VCaP (cell line): ENCODE measurements around the gene EXOC1.

Experiments
- H3K27ac ChIP-seq: fragments of 450-650 bp; 2 replicates; pipeline ENCODE4 v1.5.1; 2017
- TF ChIP-seq, protein P1 (sequence below): fragments of 450-650 bp; conservative IDR thresholded peaks from 2 replicates; pipeline ENCODE4 v1.5.1; 2017; ENCODE audit warnings: mild to moderate bottlenecking, moderate library complexity

The EXOC1 gene

DNA sequence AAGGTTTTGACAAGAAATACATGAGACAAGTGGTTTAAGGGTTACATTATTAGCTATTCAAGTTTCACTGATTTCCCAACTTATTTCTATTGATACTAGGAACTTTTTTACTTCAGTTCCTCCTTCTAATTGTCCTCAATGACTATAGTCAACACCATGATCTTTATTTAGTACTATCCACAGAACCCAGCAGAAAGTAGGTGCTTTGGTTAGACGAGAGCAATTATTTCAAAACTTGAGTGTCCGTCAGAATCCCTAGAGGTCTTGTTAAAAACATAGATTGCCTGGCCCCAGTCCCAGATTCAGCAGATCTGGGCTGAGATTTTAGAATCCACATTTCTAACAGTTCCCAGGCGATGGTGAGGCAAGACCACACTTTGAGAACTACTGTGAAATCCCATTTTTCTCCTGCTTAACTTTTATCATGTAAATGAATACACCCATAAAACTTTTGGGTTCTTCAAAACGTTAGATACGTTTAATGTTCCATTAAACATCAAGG, 17.9 kb downstream of the EXOC1 start:
- TF ChIP-seq, protein P1, sequence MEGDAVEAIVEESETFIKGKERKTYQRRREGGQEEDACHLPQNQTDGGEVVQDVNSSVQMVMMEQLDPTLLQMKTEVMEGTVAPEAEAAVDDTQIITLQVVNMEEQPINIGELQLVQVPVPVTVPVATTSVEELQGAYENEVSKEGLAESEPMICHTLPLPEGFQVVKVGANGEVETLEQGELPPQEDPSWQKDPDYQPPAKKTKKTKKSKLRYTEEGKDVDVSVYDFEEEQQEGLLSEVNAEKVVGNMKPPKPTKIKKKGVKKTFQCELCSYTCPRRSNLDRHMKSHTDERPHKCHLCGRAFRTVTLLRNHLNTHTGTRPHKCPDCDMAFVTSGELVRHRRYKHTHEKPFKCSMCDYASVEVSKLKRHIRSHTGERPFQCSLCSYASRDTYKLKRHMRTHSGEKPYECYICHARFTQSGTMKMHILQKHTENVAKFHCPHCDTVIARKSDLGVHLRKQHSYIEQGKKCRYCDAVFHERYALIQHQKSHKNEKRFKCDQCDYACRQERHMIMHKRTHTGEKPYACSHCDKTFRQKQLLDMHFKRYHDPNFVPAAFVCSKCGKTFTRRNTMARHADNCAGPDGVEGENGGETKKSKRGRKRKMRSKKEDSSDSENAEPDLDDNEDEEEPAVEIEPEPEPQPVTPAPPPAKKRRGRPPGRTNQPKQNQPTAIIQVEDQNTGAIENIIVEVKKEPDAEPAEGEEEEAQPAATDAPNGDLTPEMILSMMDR: no peak
- H3K27ac ChIP-seq: no peak overlapping the region

- TF ChIP-seq, protein P1: no peak
- H3K27ac ChIP-seq: no peak overlapping the region
These were observed 21.4 kb downstream of the EXOC1 start for GRCh38 chr4:55874831-55875230.

DNA sequence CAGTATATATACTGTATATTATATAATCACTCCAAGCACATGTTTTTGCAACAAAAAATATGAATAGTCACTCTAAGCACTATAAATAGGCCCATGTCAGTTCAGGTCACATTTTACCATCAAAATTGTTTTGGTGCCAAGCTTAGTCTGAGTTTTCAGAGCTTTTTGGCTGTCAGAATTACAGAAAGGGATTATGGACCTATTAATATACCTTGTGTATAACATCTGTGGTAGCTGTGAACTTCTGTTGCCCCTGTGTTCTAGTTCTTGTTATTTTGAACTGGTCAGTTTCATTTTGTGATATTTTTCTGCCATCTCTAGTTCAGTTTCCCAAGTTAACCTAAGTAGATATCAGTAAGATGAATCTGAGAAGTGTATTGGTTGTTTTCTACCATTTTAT, 22.9 kb downstream of the EXOC1 start:
- H3K27ac ChIP-seq: no peak overlapping the region
- TF ChIP-seq, protein P1: no peak

DNA sequence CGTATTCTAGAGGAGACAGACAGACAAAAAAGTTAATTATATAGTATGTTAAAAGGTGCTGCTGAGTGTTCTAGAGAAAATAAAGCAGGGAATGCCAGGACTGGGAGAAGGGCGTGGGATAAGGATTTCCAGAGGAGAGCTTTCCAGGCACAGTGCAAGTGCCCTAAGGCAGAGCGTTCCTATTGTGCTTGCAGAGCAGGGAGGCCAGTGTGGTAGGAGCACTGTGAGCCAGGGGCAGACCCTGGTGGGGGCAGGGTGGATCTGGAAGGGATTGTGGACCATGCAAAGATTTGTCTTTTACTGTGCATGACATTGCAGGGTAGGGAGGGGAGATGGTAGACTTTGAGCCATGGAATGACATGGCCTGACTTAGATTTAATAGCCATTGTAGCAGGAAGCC, 25.8 kb downstream of the EXOC1 start:
- TF ChIP-seq, protein P1: no peak

DNA sequence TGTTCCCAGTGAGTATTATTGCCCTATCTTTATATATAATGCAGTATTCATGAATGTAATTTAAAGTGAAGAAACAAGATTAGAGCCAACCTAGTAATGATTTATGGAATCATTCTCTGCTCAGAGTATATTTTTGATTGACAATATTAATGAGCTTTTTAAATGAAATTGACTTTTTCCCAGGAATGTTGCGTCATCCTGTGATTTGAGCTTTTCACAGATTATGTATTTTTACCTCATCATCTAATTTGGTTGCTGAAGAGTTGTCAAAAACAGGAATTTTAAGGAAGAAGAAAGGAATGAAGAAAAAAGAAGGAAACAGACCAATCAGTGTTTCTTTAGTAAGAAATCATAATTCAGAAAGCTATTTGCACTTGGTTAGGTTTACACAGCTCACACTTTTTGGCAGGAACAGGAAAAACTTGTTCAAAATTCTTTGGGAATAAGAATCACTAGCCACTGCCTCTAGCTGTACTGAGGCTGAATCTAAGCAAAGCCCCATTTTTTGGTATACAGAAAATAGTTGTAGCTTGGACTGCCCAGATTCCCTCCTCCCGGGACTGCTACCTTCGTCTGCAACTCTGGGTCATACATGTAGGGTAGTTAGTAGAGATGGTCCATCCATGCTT, 27.3 kb downstream of the EXOC1 start:
- TF ChIP-seq, protein P1: no peak
- H3K27ac ChIP-seq: no peak overlapping the region

More for the DNA sequence above, 25.8 kb downstream of the EXOC1 start:
- no peak overlapping the region for H3K27ac ChIP-seq

GRCh38 chr4:55884093-55884850, 30.8 kb downstream of the EXOC1 start:
- H3K27ac ChIP-seq: no peak overlapping the region
- TF ChIP-seq, protein P1: no peak

- no peak overlapping the region for H3K27ac ChIP-seq
- TF ChIP-seq, protein P1: no peak
These were observed 31.4 kb downstream of the EXOC1 start for GRCh38 chr4:55884851-55885219.
